T-helper 1 cell treated with Interleukin-12 subunit alpha and Interleukin-12 subunit beta and Interleukin-4 antibody, amounts not matched to agents 30 μg/mL and 1 μg/mL, for 36 hours (primary cell): ENCODE results near the gene VPS54.
"Not testable (repeated sequence)": the region's sequence is repeated elsewhere in the genome, so short reads cannot be mapped to it uniquely, and the experiment has no call there.

Experiments used
- H3K27ac Mint-ChIP-seq: one replicate; pipeline ENCODE4 v1.8.0; 2021; ENCODE audit warnings: mild to moderate bottlenecking, mixed read lengths
- H3K27me3 Mint-ChIP-seq: one replicate; pipeline ENCODE4 v1.8.0; 2021; ENCODE audit warnings: low read depth, mixed read lengths
- H3K36me3 Mint-ChIP-seq: one replicate; pipeline ENCODE4 v1.8.0; 2021; ENCODE audit warnings: low read depth, mixed read lengths
- H3K4me1 Mint-ChIP-seq: one replicate; pipeline ENCODE4 v1.8.0; 2021; ENCODE audit warnings: low read depth, mixed read lengths
- H3K4me3 Mint-ChIP-seq: one replicate; pipeline ENCODE4 v1.8.0; 2021; ENCODE audit warnings: mild to moderate bottlenecking, moderate library complexity, mixed read lengths
- H3K9me3 Mint-ChIP-seq: one replicate; pipeline ENCODE4 v1.8.0; 2021; ENCODE audit warnings: mixed read lengths

Gene VPS54

GRCh38 chr2:64013053-64013452 is 6.2 kb downstream of the VPS54 start:
- H3K36me3 Mint-ChIP-seq: peaks cover 14% of the 10 kb centered on the region
- peaks cover 32% of the 10 kb centered on the region for H3K4me1 Mint-ChIP-seq
- H3K9me3 Mint-ChIP-seq: no peaks in the 10 kb centered on the region
- no peaks in the 10 kb centered on the region for H3K27me3 Mint-ChIP-seq
- no peak overlapping the region for H3K4me3 Mint-ChIP-seq
- no peak overlapping the region for H3K27ac Mint-ChIP-seq

- no peaks in the 10 kb centered on the region for H3K9me3 Mint-ChIP-seq
- no peak overlapping the region for H3K27ac Mint-ChIP-seq
- no peak overlapping the region for H3K4me3 Mint-ChIP-seq
- H3K27me3 Mint-ChIP-seq: no peaks in the 10 kb centered on the region
- peaks cover 28% of the 10 kb centered on the region for H3K4me1 Mint-ChIP-seq
- peaks cover 17% of the 10 kb centered on the region for H3K36me3 Mint-ChIP-seq
These were observed 7.1 kb downstream of the VPS54 start for GRCh38 chr2:64012115-64012514.

- no peak overlapping the region for H3K4me3 Mint-ChIP-seq
- peaks cover 17% of the 10 kb centered on the region for H3K36me3 Mint-ChIP-seq
- no peak overlapping the region for H3K27ac Mint-ChIP-seq
- H3K27me3 Mint-ChIP-seq: no peaks in the 10 kb centered on the region
- no peaks in the 10 kb centered on the region for H3K9me3 Mint-ChIP-seq
- peaks cover 14% of the 10 kb centered on the region for H3K4me1 Mint-ChIP-seq
These were observed 10.7 kb downstream of the VPS54 start for GRCh38 chr2:64008434-64009009.

- H3K27ac Mint-ChIP-seq: no peak overlapping the region
- peaks cover 12% of the 10 kb centered on the region for H3K4me1 Mint-ChIP-seq
- no peak overlapping the region for H3K4me3 Mint-ChIP-seq
- H3K9me3 Mint-ChIP-seq: no peaks in the 10 kb centered on the region
- H3K36me3 Mint-ChIP-seq: peaks cover 15% of the 10 kb centered on the region
- H3K27me3 Mint-ChIP-seq: no peaks in the 10 kb centered on the region
These were observed 11.3 kb downstream of the VPS54 start for GRCh38 chr2:64007924-64008323.

- H3K27me3 Mint-ChIP-seq: no peaks in the 10 kb centered on the region
- H3K4me1 Mint-ChIP-seq: peaks cover 6% of the 10 kb centered on the region
- H3K4me3 Mint-ChIP-seq: no peak overlapping the region
- H3K27ac Mint-ChIP-seq: no peak overlapping the region
- H3K9me3 Mint-ChIP-seq: no peaks in the 10 kb centered on the region
- peaks cover 13% of the 10 kb centered on the region for H3K36me3 Mint-ChIP-seq
These were observed 13.4 kb downstream of the VPS54 start for GRCh38 chr2:64005707-64006356.

- no peak overlapping the region for H3K27ac Mint-ChIP-seq
- peaks cover 7% of the 10 kb centered on the region for H3K4me1 Mint-ChIP-seq
- H3K36me3 Mint-ChIP-seq: peaks cover 21% of the 10 kb centered on the region
- no peak overlapping the region for H3K4me3 Mint-ChIP-seq
- no peaks in the 10 kb centered on the region for H3K27me3 Mint-ChIP-seq
- H3K9me3 Mint-ChIP-seq: peaks cover 10% of the 10 kb centered on the region
These were observed 16.0 kb downstream of the VPS54 start for GRCh38 chr2:64003239-64003638.

- Mint-ChIP-seq H3K27me3 (no peaks in the 10 kb centered on the region), H3K27ac (no peak overlapping the region), H3K9me3 (peaks cover 25% of the 10 kb centered on the region), H3K36me3 (peaks cover 21% of the 10 kb centered on the region), H3K4me3 (no peak overlapping the region), H3K4me1 (peaks cover 5% of the 10 kb centered on the region)
These were observed 17.7 kb downstream of the VPS54 start for GRCh38 chr2:64001382-64002101.

GRCh38 chr2:64000630-64001381 is 18.4 kb downstream of the VPS54 start:
- Mint-ChIP-seq H3K9me3 (peaks cover 25% of the 10 kb centered on the region), H3K27ac (no peak overlapping the region), H3K4me1 (peaks cover 5% of the 10 kb centered on the region), H3K27me3 (no peaks in the 10 kb centered on the region), H3K36me3 (peaks cover 20% of the 10 kb centered on the region), H3K4me3 (no peak overlapping the region)

- Mint-ChIP-seq H3K36me3 (peaks cover 22% of the 10 kb centered on the region), H3K27me3 (no peaks in the 10 kb centered on the region), H3K4me3 (no peak overlapping the region), H3K9me3 (peaks cover 25% of the 10 kb centered on the region), H3K27ac (no peak overlapping the region), H3K4me1 (peaks cover 9% of the 10 kb centered on the region)
These were observed 20.2 kb downstream of the VPS54 start for GRCh38 chr2:63999049-63999448.

GRCh38 chr2:63996582-63997198 is 22.5 kb downstream of the VPS54 start:
- not testable (repeated sequence) for H3K27ac Mint-ChIP-seq, H3K4me1 Mint-ChIP-seq, H3K4me3 Mint-ChIP-seq, H3K27me3 Mint-ChIP-seq
- peaks cover 25% of the 10 kb centered on the region for H3K36me3 Mint-ChIP-seq
- H3K9me3 Mint-ChIP-seq: peaks cover 30% of the 10 kb centered on the region

GRCh38 chr2:63994329-63995070 is 24.7 kb downstream of the VPS54 start:
- Mint-ChIP-seq H3K9me3 (peaks cover 32% of the 10 kb centered on the region), H3K36me3 (peaks cover 20% of the 10 kb centered on the region)
- H3K4me1 Mint-ChIP-seq, H3K27me3 Mint-ChIP-seq, H3K4me3 Mint-ChIP-seq, H3K27ac Mint-ChIP-seq: not testable (repeated sequence)

- Mint-ChIP-seq H3K9me3 (peaks cover 34% of the 10 kb centered on the region), H3K4me3 (no peak overlapping the region), H3K27me3 (no peaks in the 10 kb centered on the region), H3K27ac (no peak overlapping the region), H3K36me3 (peaks cover 21% of the 10 kb centered on the region), H3K4me1 (peaks cover 7% of the 10 kb centered on the region)
These were observed 25.4 kb downstream of the VPS54 start for GRCh38 chr2:63993871-63994270.

GRCh38 chr2:63993130-63993584 is 26.1 kb downstream of the VPS54 start:
- H3K4me1 Mint-ChIP-seq, H3K27ac Mint-ChIP-seq, H3K4me3 Mint-ChIP-seq, H3K27me3 Mint-ChIP-seq: not testable (repeated sequence)
- peaks cover 18% of the 10 kb centered on the region for H3K36me3 Mint-ChIP-seq
- H3K9me3 Mint-ChIP-seq: peaks cover 30% of the 10 kb centered on the region
